Measurements from ENCODE around the gene DIAPH2.

The DIAPH2 gene

DNA sequence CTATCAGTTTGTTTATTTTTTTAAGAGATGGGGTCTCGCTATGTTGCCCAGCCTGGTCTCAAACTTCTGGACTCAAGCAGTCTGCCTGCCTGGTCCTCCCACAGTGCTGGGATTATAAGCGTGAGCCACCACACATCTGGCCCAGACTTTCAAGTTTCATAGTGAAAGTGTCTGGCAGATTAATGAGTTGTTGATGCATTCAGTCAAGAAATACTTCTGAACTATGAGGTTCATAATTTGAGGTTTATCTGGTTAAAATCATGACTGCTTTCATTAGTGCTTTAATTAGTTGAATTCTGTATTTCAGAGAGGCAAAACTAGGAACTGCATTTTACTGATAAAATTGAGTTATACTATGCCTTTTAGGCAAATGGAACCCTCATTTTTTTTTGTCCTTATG is 837.7 kb downstream of the DIAPH2 start:
- ATAC-seq, result no peak

DNA sequence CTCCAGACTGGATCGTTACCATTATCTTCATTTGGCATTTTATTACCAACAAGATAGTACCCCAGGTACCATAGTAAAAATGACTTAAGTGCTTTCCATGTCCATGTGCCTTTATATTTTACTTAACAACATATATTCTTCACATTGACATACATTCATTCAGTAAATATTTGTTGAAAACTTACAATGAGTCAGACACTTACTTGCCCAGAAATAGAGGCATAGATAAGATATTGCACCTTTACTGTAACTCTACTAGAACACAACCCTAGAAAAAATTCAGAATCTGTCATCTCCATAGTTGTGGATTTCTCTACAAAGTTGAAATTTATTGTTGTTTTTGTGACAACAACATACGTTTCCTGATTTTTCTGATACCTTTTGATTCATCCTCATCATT is 839.7 kb downstream of the DIAPH2 start:
- no peak for ATAC-seq

DNA sequence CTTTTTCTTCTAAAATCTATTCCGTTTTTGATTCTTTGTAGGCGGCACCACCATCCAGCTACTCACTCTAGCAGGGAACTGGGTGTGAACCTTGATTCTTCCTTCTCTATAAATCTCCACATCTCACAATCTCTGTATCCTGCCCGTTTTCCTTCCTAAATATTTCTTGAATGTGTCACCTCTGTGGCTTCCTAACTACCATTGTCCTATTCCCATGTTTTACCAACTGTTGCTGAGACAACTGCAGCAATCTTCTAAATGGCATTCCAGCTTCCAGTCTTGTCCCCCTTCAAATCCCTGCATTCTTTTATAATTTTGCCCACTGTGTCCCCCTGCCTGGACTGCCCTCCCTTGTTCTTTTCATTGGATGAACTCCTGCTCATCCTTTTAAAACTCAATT is 840.4 kb downstream of the DIAPH2 start:
- no peak for ATAC-seq

DNA sequence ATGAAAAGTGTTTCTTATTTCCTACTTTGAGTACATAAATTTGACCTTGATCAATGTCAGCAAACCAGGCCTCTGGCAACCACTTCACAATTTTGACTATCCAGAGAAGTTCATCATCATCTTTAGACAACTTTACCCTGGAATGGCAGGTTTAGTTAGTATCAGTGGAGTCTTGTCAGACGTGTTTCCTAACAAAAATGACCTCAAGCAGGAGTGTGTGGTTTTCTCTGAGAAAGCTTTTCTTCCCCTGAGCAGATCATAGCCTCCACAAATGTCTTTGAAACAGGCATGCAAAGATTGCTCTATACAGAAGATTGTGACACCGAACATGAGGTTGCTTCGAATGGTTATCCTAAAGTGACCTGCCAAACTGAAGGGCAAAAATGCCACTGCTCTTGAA is 841.3 kb downstream of the DIAPH2 start:
- ATAC-seq, result no peak

DNA sequence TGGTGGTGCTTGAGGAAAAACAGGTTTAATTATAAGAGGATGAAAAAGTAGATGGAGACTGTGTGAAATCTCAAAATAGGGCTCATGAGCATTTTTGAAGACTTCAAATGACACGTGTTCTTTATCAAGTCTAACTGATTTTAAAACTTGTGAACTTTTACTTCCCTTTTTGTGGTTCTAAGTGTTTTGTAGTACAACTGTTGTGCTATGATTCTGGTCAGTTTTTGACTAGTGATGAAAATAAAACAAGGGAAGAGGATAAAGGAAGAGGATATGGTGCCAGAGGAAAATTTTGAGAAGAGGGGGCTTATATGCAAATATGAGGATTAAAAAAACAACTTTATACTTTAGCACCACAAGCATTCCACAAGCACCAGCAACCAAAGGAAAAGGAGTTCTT is 843.1 kb downstream of the DIAPH2 start:
- ATAC-seq, result no peak

DNA sequence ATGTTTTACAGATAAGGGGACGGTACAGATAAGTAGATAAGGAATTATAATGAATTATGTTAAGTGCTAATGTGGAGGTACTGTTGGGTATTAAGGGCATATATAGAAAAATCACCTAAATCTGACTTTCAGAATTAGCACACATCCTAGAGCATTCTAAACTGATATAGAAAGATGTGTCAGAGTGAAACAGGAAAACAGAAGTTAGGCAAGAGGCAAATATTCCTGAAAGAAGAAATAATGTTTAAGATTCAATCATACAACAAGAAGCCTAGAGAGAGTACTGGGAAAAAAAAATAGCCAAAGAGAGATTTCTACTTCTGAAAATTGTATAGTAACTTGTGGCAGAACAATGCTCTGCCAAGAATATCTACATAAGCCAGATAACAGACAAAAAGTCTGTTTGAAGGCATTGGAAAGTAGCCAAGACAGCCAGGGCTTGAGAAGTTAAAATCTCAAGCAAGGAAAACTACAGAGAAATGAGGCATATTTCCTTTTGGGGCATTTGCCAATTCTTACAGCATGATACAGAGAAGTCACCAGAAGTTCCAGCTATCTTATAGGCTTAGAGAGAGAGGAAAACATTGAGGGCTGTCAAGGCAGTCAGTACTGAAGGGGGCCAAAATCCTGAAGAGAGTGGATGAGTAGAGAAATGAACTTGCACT is 845.0 kb downstream of the DIAPH2 start:
- no peak for ATAC-seq

DNA sequence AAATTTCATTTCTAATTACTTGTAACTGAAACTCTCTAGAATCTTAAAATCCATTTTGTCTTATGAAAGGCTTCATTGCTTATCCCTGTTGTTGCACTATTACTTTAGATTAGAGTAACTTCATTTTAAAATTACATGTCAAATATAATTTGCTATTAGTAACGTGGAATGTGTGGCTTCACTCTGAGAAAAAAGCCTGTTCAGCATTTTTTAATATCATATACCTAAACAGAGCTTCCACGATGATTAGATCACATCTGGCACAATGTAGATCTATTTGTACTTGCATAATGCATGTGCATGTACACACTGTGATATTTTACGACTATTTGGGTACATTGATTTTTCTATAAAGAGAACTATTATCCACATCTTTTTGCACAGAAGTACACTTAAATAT is 847.2 kb downstream of the DIAPH2 start:
- ATAC-seq, result no peak

DNA sequence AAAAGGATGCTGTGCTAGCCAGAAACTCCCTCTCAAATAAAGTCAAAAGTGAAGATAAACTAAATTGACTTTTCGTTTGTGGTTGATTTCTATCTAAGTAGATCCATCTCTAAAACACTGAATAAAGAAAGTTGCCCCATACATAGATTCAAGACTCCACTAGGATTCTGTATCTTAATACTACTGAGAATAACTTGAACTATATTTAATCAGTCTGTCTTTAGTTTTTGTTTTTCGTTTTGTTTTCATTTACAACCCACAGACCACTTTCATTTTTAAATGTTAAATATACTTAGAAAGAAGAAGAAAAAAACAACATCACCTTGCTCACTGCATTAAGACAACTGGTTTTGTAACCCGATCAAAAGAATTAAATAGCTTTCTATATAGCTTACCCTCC is 854.1 kb downstream of the DIAPH2 start:
- ATAC-seq, result no peak

DNA sequence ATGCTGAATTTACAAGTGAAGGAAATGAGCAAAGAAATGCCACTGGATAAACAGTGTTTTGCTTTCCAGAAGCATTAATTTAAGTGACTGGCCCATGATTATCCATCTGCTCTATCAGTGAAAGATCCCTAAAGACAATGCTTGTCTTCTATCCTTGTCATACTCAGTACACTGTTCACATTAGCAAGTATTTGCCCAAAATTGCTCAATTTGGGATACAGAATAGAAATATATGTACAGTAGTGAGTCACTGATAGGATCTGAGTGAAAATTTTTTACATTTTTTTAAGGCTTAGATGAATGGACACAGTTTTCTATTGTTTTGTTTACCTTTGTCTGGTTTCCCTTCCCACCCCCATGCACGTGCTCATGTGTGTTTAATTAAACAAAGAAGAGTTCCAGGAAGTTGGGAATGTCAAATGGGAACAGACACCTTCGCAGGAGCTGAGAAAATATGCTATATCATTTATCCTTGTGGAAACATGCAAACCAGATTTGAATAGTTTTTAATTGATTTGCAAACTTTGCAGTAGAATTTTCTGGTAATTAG is 855.4 kb downstream of the DIAPH2 start:
- ATAC-seq, result no peak

DNA sequence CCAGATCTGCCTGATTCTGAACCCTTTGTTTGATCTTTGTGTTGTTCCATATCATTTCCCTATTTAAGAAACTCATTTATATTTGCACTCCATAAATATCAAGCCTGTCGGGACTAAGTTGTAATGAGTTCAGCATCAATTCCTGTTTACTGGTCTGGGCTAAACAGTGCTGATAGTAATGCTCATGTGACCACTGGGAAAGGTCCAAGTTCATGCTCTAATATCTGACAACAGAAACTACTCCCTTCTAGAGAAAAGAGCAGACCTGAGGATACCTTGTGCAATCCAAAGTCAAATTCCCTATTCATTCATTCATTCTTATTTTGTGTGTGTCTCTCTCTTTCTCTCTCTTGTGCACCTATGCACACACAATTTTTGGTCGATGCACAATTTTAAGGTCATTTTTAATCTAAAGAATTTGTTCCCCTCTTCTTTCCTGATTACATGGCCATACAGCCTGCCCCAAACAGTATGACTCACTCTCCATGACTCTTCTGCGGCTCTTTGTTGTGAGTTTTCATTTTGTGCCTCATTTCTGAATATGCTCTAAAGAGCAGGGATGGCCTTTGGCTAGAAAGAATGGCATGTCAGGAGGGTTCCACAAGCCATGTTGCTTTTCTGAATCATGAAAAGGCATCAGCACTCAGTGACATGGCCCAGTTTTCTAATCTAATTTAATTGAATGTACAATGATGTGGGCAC is 863.4 kb downstream of the DIAPH2 start:
- ATAC-seq, result no peak

DNA sequence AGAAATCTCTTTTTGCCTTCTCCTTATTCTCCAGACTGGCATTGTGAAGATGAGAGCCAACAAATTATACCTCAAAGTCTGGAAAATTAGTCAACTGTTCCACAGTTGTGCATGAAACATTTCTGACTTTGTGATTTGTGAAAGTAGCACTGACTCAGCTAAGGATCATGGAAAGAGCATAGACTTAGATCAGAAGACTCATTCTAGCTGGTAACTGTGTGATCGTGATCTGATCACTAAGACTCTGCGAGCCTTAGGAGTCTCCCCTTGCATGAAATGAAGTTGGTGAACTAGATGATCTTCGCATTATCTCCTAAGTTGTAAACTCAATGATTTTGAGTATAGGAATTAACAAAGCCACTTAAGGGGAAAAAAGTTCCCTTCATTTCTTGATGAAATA is 867.2 kb downstream of the DIAPH2 start:
- no peak for ATAC-seq

DNA sequence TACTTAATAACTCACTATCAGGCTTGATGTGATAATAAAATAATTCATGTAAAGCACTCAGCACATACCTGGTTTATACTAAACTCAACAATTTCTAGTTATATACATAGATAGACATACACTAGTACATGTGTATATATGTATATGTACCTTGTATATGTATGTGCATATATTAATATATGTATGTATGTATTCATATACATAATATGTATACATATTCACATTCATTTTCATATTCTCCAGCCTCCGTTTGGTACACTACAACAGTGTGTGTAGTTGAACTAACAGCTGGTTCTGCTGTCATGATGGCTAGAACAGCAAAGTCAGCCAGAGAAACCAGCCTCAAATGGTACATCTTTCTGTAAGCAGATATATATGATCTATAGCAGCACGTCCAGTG is 869.2 kb downstream of the DIAPH2 start:
- ATAC-seq, result no peak

DNA sequence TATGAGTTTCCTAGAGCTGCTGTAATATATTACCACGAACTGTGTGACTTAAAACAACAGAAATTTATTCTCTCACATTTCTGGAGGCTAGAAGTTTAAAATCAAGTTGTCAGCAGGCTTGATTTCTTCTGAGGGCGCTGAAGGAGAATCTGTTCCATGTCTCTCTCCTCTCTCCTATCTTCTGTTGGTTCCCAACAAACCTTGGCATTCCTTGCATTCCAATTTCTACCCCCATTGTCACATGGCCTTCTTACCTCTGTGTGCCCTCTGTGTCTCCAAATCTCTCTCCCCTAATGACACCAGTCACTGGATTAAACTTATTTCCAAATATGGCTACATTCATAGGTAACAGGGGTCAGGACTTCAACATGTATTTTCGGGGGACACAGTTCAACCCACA is 871.7 kb downstream of the DIAPH2 start:
- ATAC-seq, result no peak

DNA sequence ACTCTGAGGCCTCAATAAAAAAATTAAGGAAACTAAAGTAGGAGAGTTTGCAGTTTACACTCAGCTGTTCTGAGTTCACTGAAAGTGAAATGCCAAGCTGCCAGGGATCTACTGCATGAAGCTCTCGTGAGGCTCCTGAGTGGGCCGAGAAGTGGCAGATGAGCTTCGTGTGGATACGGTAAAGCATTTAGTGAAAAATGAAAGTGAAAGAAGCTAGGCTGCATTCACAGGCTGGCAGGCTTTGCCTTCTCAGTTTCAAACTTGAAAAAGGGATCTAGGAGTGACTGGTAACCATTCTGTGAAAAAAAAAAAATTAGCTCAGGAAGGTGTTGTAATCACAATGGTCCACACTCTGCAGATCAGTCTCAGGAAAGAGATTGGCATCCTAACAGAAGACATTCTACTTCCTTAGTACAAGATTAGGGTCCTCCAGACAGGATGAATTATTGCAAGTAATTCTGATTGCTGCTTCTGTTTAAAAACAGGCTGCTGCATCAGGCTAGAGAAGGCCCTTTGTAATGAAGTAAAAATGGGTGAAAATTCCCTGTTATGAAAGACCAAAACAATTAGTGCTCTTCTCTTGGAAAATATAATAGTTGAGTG is 879.0 kb downstream of the DIAPH2 start:
- peak; percentile 93 for ATAC-seq

DNA sequence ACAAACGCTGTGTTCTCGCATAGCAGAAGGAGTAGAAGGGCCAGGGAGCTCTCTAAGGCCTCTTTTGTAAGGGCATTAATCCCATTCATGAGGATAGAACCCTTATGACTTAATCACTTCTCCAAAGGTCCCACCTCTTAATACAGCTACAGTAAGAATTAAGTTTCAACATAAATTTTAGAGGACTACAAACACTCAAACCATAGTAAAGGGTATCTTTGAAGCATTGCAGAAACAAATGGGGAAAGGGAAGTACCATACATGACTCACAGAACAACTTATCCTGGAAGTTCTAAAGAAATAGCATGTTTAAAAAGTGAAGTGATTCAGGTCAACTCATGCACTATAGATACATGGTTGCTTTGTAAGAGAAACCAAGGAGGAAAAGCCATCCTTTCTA is 879.9 kb downstream of the DIAPH2 start:
- ATAC-seq, result no peak

DNA sequence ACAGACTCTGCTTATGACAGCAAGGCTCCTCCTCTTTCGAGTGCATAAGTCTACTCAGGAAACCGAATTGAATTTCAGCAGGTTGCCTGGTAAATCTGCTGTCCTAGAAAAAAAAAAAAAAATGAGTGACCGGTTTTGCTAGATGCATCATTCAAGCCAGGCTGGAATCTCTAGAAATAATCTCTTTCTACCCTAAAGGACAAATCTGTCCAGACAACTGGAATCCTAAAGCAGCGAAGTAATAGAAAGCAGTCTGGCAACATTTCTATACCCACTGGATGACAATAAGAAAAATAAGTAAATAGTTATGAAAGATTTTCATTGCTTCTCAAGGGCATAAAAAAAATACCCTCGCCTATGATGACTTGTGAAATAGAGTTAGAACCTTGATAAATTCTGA is 902.5 kb downstream of the DIAPH2 start:
- no peak for ATAC-seq

DNA sequence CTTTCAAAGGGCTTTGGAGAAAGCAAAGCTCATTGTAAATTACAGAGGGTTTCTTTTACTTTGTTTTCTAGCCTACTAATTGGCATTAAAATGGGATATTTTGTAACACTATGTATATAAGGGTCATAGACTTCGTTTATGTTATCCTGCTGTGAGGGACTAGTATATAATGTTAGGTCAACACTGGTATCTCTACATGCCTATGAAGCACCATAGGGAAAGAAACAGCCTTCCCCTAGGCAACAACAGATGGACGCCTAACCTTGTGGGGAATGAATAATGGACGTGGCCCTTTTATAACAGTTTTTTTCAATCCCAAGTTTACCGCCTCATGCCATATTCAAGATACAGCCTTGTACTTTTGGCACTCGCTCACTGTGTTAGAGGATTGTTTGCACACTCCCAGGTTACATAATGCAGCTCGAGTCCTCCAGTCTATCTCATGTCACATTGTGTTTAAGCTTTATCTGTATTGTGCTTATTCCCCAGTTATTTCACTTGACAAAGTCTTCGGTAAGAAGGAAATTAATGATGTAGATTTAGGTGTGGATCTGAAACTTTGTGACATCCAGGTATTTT is 910.1 kb downstream of the DIAPH2 start:
- ATAC-seq, result no peak

DNA sequence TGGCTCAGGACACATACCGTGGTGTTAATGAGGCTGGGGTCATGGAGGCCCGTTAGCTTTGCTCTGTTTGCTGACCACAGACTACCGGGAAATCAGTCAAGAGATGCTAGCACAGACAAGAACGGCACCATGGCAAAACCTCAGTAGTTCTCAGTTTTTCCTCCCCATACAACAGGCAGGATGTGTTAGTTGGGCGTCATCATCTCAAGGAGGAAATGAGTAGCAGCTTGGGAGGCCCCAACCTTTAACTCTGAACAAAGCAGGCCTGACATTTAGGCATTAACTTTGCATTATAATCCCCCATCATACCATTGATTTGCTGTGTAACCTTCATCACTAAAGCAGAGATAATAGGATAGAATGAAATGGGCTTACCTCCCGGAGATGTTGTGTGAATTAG is 913.3 kb downstream of the DIAPH2 start:
- ATAC-seq, result peak; percentile 86 to 95

DNA sequence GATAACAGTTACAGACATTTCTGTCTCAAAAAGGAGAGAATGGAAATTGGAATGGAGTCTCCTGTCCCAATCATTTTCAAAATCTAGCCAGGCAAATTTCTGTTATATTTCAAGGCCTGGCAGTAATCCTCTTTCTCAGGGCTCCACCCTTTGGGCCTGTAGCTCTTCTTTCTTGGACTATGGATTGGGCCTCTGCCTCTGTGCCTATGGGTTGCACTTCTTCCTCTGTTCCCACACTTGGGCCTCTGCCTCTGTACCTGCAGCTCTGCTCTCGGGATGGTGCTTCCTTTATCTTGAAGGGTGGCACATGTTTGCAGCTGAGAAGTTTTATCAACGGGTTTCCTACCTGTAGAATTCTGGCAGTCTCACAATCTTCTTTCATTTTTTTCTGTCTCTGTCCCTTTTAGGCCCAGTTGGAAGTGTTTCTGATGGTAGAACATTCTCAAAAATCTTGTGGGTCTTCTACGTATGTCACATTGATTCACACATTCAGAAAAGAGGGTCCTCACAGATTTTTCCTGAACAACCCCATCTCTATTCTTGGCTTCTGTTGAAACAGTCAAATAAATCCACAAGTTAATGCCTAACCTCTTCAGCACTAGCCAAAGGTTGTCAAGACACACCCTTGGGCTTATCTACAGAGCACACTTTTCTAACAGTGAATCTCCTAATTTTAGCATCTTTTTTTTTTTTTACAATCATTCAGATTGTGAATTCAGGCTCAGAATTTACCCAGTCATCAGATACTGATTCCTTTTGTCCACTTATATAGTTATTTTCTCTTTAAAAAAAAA is 918.0 kb downstream of the DIAPH2 start:
- no peak for ATAC-seq

DNA sequence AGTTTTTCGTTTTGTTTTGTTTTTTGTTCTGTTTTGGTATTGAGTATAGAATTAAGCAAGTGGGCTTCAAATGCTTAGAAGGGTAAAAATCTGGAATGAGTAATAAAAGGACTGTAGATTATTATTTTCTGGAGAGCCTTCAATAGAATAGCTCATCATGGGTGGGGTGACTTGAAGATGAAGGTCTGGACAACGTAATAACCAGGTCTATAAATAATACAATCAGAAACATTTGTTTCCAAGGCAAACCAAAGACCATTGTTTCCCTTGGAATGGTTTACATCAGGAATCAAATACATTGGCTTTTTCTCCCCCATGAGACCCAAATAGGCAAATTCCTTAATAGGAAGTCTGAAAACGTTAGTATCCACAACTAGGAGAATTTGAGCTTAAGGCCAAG is 920.6 kb downstream of the DIAPH2 start:
- ATAC-seq, result no peak

DNA sequence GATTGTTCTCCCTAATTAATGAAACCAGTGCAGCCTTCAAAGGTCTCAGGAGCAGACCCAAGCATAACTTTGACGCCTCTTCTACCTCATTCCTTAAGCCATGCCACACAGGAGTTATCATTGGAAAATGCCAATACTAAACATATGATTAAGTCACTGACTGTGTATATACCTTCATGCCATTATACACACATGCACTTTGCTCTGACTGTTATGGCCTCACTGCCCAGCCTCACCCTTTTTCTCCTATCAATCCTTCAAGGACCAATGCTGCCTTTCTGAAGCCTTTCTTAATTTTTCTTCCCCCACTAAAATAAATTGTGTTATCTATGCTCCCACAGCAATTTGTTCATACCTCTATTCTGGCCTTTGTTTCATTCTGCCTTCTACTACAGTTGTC is 924.7 kb downstream of the DIAPH2 start:
- ATAC-seq, result no peak

DNA sequence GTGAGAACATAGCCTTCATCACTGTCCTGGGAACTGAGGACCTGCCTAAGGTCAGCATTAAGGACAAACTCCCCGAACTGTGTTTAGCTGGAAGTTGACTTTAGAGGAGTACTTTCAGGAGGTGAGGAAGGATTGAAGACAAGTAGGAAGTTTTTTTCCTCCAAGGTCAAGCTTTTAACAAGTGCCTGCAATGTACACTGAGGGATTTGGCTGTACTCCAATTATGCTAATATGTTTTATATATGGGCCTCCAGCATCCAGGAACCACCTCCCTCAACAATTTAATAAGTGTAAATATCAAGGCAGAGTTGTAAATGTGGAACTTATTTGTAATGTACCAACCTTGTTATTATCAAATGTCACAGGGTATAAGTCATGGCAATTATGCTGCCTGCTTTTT is 925.3 kb downstream of the DIAPH2 start:
- ATAC-seq, result no peak
